ENCODE results near the gene SERPINB4. TPM values are rescaled to one million over a fixed set of nuclear protein-coding genes. Genes with fewer than 3 reads are reported as not detected.

Gene SERPINB4
- total and polyA plus RNA-seq, 7 donors: 0.07 TPM; not detected in 6

GRCh38 chr18:63591725-63592124, 52.3 kb downstream of the SERPINB4 start:
- no peak for DNase-seq
- Histone ChIP-seq H3K4me3 (no peak overlapping the region), H3K27ac (no peak overlapping the region), H3K9me3 (no peaks in the 10 kb centered on the region), H3K27me3 (no peaks in the 10 kb centered on the region), H3K36me3 (no peaks in the 10 kb centered on the region), H3K4me1 (peaks cover 0 to 10% (median 4%) of the 10 kb centered on the region in 4 donors)
- intact Hi-C loops (cut with DNase I): no loop called here
- 76 to 90% methylated on average over 3 of the region's 3 CpGs for whole genome bisulfite sequencing, 2 donors
- TF ChIP-seq POLR2A (IDR thresholded peaks at IDR 0.05) (no peak), EP300 (IDR thresholded peaks at IDR 0.05) (no peak), CTCF (IDR thresholded peaks at IDR 0.05) (no peak), POLR2AphosphoS5 (IDR thresholded peaks at IDR 0.05) (no peak)

GRCh38 chr18:63590966-63591695, 52.9 kb downstream of the SERPINB4 start:
- Histone ChIP-seq H3K4me3 (no peak overlapping the region), H3K27ac (no peak overlapping the region), H3K4me1 (peaks cover 0 to 10% (median 4%) of the 10 kb centered on the region in 4 donors), H3K27me3 (no peaks in the 10 kb centered on the region), H3K9me3 (no peaks in the 10 kb centered on the region), H3K36me3 (no peaks in the 10 kb centered on the region)
- TF ChIP-seq CTCF (IDR thresholded peaks at IDR 0.05) (no peak), EP300 (IDR thresholded peaks at IDR 0.05) (no peak), POLR2A (IDR thresholded peaks at IDR 0.05) (no peak), POLR2AphosphoS5 (IDR thresholded peaks at IDR 0.05) (no peak)
- 68 to 75% methylated on average over 3 of the region's 3 CpGs for WGBS, 2 donors
- intact Hi-C loops (cut with DNase I): no loop called here
- no peak for DNase-seq

- TF ChIP-seq POLR2A (IDR thresholded peaks at IDR 0.05): no peak
- no peak for TF ChIP-seq POLR2AphosphoS5 (IDR thresholded peaks at IDR 0.05)
- TF ChIP-seq CTCF (IDR thresholded peaks at IDR 0.05): no peak
- TF ChIP-seq EP300 (IDR thresholded peaks at IDR 0.05): no peak
- Histone ChIP-seq H3K27ac (no peak overlapping the region), H3K9me3 (no peaks in the 10 kb centered on the region), H3K4me1 (peaks cover 0 to 10% (median 4%) of the 10 kb centered on the region in 4 donors), H3K36me3 (no peaks in the 10 kb centered on the region), H3K4me3 (no peak overlapping the region), H3K27me3 (no peaks in the 10 kb centered on the region)
- intact Hi-C loops (cut with DNase I): no loop called here
- WGBS, 2 donors: 59 to 71% methylated on average over 2 of the region's 2 CpGs
- no peak for DNase-seq
These were observed 53.7 kb downstream of the SERPINB4 start for GRCh38 chr18:63590373-63590772.

- DNase-seq: no peak
- peaks cover 0 to 10% (median 0%) of the 10 kb centered on the region in 4 donors for H3K4me1 ChIP-seq
- H3K27me3 ChIP-seq: no peaks in the 10 kb centered on the region
- TF ChIP-seq POLR2AphosphoS5 (IDR thresholded peaks at IDR 0.05): no peak
- no peaks in the 10 kb centered on the region for H3K36me3 ChIP-seq
- WGBS, 2 donors: 47 to 73% methylated on average over 5 of the region's 5 CpGs
- intact Hi-C loops (cut with DNase I): no loop called here
- no peak overlapping the region for H3K27ac ChIP-seq
- no peaks in the 10 kb centered on the region for H3K9me3 ChIP-seq
- H3K4me3 ChIP-seq: no peak overlapping the region
These were observed 55.1 kb downstream of the SERPINB4 start for GRCh38 chr18:63588909-63589308.

Other genes starting within 250 kb of the SERPINB4 start
- gene VPS4B, start 221.8 kb downstream of the SERPINB4 start, total RNA-seq: 10 to 100 TPM; 31.4 to 41.0 (median 38.3) TPM
- 10 to 100 TPM; 34.6 to 69.4 (median 44.4) TPM for gene VPS4B, start 221.8 kb downstream of the SERPINB4 start, polyA plus RNA-seq
- gene SERPINB5, start 167.3 kb downstream of the SERPINB4 start, total RNA-seq: not detected
- gene SERPINB5, start 167.3 kb downstream of the SERPINB4 start, polyA plus RNA-seq: 1 to 10 TPM; 1.2 to 2.9 (median 1.6) TPM
- gene SERPINB12, start 101.9 kb downstream of the SERPINB4 start, total RNA-seq: not detected
- not detected for gene SERPINB12, start 101.9 kb downstream of the SERPINB4 start, polyA plus RNA-seq
- not detected for gene SERPINB13, start 56.9 kb downstream of the SERPINB4 start, total RNA-seq
- gene SERPINB13, start 56.9 kb downstream of the SERPINB4 start, polyA plus RNA-seq: 1 to 10 TPM in 1 of 3 donors, under 1 TPM in 1, not detected in 1; 0.01 to 1.8 TPM
- gene SERPINB3, start 17.6 kb upstream of the SERPINB4 start, total RNA-seq: not detected
- gene SERPINB3, start 17.6 kb upstream of the SERPINB4 start, polyA plus RNA-seq: 1 to 10 TPM in 1 of 3 donors, under 1 TPM in 1, not detected in 1; 0.04 to 1.2 TPM
- gene SERPINB11, start 58.7 kb upstream of the SERPINB4 start, total RNA-seq: not detected
- gene SERPINB11, start 58.7 kb upstream of the SERPINB4 start, polyA plus RNA-seq: not detected
- not detected for gene SERPINB7, start 131.2 kb upstream of the SERPINB4 start, total RNA-seq
- gene SERPINB7, start 131.2 kb upstream of the SERPINB4 start, polyA plus RNA-seq: under 1 TPM in 1 of 3 donors, not detected in 2; 0.10 TPM
- under 1 TPM in 2 of 4 donors, not detected in 2; 0.33 to 0.81 TPM for gene SERPINB2, start 243.4 kb upstream of the SERPINB4 start, total RNA-seq
- 1 to 10 TPM in 1 of 3 donors, under 1 TPM in 2; 0.10 to 1.4 (median 0.60) TPM for gene SERPINB2, start 243.4 kb upstream of the SERPINB4 start, polyA plus RNA-seq